PC-9 (cell line): ENCODE data around the gene EFNA4.

ENCODE experiments used
- CTCF ChIP-seq: fragments of 200-600 bp; sonication (generic); conservative IDR thresholded peaks from 2 replicates; pipeline ENCODE4 v1.6.1; 2017; ENCODE audit warnings: mixed run types, antibody characterized with exemption, mild to moderate bottlenecking, moderate library complexity
- EZH2 ChIP-seq: fragments of 200-600 bp; sonication (generic); IDR thresholded peaks from 2 replicates; pipeline ENCODE4 v1.8.0; 2017; ENCODE audit warnings: antibody characterized with exemption, low read depth

- TF ChIP-seq CTCF (no peak), EZH2 (no peak)
Measured at GRCh38 chr1:155107309-155108264, 44.0 kb downstream of the EFNA4 start.
